HG03469 (cell line): Measurements from ENCODE around the gene GNAZ.

Experiments
- ATAC-seq: cut with Tn5 transposase; IDR thresholded peaks from one replicate; pipeline ENCODE4 v1.9.1; 2021; ENCODE audit warnings: mild to moderate bottlenecking, moderate library complexity, moderate number of reproducible peaks; ENCODE audit not compliant: unreplicated experiment

GNAZ gene

DNA sequence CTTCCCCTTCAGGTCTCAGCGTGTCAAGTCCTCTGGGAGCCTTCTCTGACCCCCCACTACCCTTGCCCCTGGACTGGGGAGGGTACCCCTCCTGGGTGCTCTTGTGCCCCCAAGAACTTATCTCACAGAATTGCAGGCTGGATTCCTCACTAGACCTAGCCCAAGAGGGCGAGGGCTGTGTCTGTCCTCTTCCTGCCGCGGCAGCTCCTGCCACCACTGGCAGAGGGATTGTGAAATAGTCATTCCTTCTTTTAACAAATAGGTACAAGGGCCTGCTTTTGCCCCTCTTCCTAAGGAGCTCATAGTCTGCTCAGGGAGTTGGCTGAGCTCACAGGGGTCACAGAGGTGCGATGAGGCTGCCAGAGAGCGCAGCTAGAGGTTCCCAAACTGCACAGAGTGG lies 80.4 kb downstream of the GNAZ start:
- no peak for ATAC-seq

DNA sequence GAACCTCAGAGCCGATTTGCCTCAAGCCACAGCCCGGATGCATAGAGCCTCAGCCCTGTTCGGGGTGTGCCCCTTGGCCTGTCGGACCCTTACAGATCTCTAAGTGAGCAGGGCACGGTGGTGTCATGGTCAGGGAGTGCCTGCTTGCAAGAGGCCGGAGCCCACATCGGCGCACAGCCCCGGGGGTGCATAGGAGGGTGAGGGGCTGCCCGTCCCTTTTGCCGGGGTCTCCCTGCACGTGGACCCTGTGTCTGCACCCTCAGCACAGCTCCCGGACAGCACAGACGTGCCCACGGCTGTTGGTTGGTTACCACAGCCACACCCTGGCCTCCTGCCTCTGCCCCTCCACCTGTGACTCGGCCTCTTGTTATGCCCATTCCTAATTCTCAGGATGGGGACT lies 81.5 kb downstream of the GNAZ start:
- no peak for ATAC-seq

DNA sequence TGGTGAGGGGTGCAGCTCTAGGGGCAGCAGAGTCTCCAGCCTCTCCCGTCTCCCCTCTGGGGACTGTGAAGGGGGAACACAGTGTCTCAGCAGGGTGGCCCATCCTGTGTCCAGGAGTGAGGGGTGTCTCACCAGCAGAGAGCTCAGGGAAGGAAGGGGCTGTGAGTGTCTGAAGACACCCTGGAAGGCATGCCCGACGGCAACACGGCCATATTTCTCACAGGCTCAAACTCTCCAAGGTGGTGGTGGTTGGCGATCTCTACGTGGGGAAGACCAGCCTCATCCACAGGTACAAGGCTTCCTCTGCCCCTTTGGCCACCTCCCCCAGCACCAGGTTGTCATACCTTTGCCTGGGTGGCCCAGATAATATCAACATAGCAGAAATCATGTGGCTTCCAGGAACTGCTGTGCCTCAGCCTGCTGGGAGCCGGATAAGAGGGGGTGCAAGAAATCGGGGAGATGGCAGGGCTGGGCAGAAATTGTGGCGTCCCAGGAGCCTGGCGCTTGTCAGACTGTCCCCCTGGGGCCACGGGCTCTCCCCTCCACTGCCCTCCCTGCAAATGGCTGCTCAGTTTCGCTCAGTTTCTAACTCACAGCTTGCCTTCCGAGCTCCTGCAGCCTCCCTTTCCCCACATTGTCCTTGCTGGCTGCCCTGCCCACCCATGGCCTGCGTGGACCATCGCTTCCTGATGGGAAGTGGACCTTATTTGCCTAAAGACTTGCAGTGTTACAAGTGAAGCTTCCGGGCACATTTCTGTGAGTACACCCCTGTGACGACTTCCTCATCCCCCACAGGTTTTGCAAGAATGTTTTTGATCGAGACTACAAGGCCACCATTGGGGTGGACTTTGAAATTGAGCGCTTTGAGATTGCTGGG lies 82.2 kb downstream of the GNAZ start:
- ATAC-seq, result no peak

DNA sequence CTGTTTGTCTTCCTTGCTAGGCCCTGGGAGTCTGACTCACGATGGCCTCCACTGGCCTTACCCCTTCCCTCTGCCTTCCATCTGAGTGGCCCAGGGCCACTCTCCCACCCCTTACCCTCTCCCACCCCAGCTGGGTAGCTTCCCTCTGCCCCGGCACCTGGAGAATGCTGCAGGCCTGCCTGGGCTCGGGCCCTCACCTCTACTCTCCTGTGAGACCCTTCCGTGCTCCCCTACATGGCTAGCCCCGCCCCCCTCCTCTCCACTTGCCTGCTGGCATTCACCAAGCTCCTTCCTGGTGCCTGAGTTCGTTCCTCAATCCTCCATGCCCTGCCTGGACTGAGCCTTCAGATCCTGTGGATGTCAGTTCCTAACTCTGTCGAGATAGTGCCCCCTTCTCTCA lies 83.7 kb downstream of the GNAZ start:
- ATAC-seq, result no peak

DNA sequence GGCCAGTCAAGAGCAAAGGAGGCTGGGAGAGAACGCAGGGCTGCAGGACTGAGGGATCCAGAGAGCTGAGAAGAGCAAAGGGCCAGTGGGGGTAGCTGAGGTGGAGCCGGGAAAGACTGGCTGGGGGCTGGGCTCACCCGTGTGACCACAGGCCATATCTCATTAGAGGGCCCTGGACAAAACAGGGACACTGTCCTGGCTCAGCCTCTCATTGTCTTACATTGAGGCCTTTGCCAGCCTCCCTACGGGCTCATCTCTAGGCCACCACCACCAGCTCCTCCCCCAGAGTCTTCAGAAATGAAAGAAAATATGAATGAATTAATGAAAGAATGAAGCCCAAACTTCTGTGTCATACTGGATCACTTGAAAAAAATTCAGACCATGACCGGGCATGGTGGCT lies 84.1 kb downstream of the GNAZ start:
- ATAC-seq, result no peak

DNA sequence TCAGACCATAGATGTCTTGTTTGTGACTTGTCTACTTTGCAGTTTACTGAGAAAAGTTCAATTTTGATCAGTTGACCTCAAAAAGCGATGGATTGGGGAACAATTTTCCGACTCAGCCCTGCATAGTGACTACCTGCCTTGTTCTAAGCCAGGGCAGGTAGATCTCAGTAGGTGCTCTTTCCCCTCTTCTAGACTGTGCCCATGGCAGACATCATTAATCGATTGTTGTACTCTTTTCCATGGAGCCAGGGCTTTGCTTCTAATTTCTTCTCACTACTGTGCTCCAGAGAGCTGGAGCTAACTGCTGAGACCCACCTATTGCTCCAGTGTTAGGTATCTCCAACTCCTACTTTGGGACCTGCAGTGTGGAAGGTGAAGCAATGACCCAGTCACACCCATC lies 84.8 kb downstream of the GNAZ start:
- no peak for ATAC-seq

DNA sequence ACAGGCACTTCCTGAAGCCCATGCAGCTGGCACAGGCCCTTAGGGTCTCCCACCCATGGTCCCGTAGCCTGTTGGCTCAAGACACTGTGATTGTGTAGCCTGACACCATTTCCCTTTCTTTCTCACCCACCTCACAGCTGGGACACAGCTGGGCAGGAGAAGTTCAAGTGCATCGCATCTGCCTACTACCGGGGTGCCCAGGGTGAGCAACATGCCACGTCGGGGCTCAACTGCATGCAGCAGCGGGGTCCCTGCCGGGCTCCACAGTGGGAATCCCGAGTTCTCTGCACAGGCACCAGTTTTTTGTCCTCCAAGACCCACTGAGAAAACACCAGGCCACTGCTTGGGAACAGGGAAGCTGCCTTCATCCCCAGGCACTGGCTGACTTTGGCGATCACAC lies 85.5 kb downstream of the GNAZ start:
- ATAC-seq, result no peak

DNA sequence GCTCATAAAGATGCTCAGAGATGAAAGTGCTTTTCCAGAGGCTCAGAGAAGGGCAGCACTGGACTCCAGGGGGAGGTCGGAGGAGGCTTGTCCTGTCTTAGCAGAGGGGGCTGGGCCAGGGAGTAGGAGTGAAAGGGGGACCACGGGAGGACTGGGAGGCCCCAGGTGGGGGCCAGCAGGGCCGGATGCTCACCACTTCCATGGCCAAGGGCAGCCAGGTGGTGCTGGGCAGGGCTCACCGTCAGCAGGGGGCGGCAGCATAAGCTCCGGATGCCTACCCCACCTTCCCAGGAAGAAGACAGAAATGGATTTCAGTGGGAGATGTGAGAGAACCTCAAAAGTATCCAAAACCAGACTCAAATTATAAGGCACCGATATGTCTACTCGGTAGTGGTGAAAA lies 86.0 kb downstream of the GNAZ start:
- ATAC-seq, result no peak

DNA sequence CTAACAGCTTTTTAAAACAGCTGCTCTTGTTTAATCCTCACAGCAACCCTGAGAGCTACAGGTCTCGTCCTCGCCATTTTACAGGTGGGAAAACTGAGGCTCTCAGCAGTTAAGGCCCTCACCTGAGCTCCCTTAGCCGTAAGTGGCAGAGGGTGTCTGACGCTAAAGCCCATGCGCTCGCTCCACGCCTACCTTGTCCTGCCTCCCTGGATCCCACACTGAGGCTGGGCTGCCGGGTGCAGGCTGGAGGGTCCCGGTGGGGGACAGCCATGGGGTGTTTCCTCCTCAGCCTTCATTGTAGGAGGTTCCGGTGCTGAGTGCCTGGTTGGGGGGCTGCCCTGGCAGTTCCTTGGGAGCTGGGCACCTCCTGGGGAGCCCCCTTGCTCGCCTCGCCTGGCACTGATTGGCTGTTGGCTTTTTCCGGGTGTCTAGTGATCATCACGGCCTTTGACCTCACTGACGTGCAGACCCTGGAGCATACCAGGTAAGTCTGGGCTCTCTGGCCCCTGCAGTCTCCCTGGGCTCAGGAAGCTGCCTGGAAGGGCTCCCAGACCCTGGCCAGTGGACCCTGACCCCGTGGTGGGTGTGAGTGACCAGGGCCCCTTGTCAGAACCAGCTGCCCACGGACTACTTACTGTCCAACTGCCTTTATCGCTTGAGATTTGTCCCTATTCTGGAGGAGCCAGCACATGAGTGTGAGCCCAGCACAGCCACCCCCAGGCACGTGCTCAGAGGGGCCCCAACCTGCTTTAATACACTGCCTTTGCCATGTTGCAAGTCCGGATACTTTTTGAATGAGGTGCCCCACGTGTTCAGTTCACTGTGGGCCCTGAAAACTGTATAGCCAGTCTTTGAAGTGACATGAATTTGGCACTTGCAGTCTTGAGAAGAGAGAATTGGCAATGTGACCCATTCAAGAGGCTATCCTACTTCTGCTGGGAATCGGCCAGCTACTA lies 87.5 kb downstream of the GNAZ start:
- no peak for ATAC-seq

DNA sequence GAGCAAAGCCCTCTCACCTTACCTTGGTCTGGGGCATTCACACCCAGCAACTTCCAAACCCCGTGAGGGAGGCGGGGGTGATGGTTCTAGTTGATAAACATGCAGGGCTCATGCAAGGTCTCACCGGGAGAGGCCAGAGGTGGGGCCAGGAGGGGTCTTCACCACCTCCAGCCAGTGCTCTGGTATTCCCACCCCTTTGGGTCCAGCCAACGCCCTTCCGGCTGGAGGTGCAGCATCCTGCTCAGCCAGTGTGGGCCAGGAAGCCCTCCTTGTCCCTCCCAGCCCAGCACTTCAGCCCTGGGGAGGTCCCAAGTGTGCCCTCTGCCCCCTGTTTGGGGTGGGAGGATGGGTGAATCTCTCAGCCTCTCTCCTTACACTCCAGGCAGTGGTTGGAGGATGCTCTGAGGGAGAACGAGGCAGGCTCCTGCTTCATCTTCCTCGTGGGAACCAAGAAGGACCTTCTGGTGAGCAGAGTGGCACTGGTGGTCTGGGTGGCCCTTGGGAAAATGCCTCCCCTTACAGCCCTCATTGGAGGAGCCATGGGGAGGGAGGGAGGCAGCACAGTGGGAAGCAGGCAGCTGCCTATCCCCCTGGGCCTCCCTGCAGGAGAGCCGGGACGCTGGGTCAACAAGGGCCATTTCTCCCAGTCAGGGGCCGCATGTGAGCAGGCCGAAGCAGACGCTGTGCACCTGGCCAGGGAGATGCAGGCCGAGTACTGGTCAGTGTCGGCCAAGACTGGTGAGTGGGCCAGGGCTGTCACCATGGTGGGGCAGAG lies 88.4 kb downstream of the GNAZ start:
- ATAC-seq, result no peak

DNA sequence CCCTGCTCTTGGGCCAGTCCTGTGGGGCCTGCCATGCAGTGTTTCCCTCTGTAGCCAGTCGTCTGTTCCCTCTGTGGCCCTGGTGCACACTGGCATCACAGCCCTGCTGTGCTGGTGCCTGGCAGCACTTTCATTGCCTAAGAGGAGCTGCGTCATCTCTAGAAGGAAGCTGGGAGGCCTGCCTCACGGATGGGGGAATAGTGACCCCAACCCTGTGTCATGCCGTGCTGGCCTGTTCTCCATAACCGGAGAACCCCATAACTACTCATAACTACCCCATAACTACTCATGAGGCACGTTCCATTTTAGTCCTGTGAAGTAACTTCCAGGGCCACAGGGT lies 88.9 kb downstream of the GNAZ start:
- no peak for ATAC-seq

DNA sequence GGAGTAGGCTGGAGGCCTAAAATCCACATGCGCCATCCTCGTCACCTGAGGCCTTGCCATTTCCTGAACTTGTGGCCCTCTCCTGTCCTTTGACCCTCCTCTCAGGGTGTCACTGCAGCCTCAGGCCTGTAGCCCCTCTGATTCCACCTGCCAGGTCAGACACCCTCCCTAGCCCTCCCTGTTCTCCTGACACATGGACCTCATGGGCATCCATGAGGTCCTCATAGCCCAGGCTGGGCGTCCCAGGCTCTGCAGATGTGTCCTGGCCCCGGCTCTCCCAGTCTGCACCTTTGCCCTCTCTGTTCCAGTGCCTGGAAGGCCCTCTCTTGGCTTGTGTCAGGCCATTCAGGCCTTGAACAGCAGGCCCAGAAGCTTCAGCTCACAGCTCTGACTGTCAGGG lies 90.7 kb downstream of the GNAZ start:
- no peak for ATAC-seq

DNA sequence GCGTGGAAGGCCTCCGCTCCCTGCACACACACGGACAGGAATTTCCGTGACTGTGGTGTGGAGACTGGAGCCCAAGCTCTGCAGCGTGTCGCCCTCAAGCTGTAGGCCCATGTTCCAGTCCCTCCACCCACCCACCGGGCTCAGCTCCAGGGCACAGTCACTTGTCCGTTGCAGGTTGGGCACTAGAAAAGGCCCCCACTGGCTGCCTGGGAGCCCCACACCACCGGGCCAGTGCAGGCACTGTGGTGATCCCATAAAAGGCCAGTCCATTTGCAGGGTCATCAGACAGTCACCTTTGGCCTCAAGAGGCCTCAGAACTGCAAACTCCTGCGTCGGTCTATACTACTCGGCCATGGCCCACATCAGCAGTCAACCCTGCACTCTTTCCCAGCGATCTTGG lies 91.3 kb downstream of the GNAZ start:
- ATAC-seq, result no peak

DNA sequence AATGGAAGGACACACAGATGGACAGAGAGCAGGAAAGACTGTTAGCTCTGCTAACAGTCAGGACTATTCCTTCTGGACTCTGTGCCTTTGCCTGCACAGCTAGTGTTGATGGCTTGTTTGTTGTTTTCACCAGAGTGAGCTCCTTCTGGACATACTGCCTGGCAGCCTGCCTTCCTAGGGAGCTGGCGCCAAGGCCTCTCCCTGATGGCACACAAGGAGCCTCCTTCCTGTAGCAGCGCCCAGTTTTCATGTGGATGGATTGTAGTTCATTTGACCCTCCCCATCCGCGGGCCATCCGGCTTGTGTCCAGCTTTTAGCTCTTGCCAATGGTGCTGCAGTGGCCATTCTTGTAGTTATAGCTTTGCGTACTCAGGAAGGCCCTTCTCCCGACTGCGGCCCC lies 93.3 kb downstream of the GNAZ start:
- no peak for ATAC-seq

DNA sequence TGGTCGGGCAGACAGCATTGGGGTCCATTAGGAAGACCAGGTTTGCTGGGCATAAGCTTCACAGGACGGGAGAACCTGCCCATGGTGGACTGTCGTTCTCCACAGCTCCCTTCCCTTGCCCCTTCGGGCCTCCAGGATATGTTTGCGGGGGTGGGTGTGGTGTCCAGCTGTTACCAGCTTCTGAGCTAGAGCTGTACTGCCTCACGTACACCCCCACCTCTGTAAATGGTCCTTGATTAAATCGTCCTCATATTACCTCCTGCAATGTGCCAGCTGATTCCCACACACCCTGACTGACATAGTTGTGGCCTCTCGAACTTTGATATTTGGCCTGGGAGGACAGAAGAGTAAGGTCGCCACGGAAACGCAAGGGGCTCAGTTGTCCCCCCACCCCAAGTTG lies 93.8 kb downstream of the GNAZ start:
- no peak for ATAC-seq

DNA sequence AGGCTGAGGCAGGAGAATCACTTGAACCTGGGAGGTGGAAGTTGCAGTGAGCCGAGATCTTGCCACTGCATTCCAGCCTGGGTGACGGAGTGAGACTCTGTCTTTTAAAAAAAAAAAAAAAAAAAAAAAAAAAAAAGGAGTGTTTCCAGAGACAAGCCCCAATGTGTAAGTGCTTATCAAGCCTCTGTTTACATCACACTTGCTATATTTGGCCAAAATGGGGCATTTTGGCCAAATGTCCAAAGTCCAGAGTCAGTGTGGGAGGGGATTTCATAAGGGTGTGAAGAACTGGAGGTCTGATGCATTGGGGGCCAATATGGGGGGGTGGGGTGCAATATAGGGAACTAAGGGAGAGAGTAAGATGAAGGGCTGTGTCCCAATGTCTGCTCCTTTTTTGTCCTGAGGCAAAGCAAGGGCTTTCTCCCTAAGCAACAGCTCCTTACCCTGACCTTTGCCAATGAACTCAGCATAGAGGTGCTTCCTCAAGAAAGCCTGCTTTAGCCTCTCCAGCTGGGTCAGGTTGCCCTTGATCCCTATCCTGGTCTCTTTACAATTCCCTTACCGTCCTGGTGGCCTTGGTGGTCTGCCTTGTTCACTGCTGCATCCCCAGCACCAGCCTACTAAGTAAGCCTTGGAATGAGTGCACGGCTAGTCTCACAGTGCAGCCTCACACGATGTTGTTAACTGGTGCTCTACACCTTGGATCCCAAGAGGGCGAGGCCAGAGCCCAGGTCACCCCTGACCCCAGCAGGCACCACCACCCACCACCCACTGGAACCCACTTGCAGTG lies 95.9 kb downstream of the GNAZ start:
- no peak for ATAC-seq

DNA sequence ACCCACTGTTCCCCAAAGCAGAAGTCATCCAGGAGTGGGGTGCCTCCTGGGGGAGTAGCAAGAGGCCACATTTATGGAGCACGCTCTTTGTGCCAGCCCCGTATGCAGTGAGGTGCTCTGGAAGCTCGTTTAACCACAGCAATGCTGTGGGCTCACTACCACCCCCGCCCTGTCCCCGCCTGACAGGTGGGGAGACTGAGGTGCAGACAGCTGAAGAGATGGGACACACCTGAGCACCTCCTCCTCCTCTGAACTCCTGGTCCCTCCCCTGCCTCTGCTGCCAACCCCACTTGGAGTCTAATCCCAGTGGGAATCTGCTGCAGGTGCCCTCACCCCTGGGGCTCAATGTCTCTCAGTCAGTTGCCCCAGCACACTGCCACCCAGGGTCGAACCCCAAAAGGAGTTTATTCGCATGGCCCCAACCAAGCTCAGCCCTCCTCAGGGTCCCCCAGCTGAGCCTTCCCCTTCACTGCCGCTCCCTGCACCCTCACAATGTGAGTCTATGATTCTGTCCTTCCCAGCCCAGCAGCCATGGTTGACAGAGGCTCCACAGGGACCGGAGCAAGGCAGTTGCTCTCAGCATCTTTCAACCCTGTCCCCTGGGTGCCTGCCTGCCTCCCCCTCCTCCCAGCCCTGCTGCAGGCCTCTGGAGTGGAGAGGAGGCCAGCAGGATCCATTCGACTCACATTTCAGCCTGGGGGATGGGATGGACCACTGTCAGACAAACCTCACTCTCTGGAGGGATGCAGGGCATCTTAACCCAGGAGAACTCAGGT lies 96.7 kb downstream of the GNAZ start:
- no peak for ATAC-seq

DNA sequence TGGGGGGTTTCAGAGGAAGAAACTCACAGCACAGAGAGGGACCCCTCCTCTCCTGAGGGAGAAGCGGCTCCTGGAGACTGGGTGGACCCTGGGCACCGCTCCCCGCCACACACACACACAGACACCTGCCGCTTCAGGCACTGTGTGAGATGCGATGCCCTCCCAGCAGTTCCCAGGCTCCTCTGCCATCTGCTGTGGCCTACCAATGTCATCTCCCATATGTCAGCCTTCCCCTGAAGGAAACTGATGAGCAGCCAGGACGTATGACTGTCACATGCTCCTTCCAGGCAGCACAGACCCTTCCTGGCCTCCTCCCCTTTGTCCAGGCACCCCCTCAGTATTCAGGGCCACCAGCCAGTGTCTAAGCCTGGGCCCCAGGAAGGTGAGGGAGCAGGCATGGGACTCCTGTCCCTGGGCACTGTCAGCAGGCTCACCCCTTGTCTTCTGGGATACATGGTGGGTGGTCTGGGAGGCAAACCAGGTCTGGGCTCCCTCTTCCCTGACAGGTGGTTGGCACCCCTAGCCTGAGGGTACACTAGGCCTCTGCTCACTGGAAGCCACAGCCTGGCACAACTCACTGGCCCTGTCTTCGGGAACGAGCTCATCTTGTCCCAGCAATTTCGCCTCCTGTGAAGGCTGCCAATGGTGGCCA lies 98.2 kb downstream of the GNAZ start:
- ATAC-seq, result no peak

DNA sequence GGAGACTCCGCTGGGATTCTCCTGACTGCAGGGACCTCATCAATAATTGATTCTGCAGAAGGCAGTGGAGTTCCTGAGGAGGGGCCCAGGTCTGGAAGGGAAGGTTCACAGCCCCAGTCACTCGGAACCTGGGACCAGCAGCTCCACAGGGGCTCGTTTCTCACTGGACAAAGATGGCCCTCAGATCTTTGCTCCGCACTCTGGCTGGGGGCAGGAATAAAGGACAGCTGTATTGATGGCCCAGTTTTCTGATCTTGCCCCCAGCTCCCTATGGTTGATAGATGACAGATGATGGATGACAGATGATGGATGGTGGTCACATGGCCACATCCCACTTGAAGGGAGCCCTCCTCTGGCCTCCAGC lies 98.7 kb downstream of the GNAZ start:
- no peak for ATAC-seq
